GM20431 (cell line): Measurements from ENCODE around the gene SPATA21.

Experiments used
- in situ Hi-C: fragments of 300-500 bp; cut with MseI, MboI; formaldehyde crosslinking; loops from one replicate; pipeline ENCODE4 v1.15.0; 2020; ENCODE audit warnings: low sequenced_read_pairs; ENCODE audit not compliant: unreplicated experiment

Gene SPATA21

DNA sequence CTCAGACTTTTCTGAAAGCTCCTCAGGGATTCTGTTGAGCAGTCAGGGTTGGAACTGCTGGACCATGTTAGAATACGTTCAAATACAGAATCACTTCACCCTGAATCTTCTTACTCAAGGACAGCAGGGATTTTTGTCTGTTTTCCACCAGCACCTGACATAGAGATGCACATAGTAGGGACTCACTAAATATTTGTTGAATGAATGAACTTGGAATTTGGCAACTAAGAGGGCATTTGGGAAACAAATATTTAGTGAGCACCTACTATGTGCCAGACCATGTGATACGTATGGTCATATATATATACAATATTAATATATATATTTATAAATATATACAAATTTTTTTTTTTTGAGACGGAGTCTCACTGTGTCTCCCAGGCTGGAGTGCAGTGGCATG is 80.4 kb downstream of the SPATA21 start:
- in situ Hi-C loops: loop anchor here (25.0 kb wide), 1 partner anchor 270 kb away; no protein-coding TSS in a partner anchor

GRCh38 chr1:16354619-16355018 is 82.6 kb downstream of the SPATA21 start:
- in situ Hi-C loops: loop anchor here (25.0 kb wide), 1 partner anchor 267 kb away; no protein-coding TSS in a partner anchor

GRCh38 chr1:16352842-16353535 is 84.2 kb downstream of the SPATA21 start:
- in situ Hi-C loops: loop anchor here (25.0 kb wide), 1 partner anchor 266 kb away; no protein-coding TSS in a partner anchor

GRCh38 chr1:16351994-16352841 is 85.0 kb downstream of the SPATA21 start, which contains the start of gene FBXO42:
Gene FBXO42, minus strand, starts transcription at chr1:16352480. Its CDS starts 37,062 bp downstream, at chr1:16315418.
- in situ Hi-C loops: loop anchor here (25.0 kb wide), 1 partner anchor 265 kb away; no protein-coding TSS in a partner anchor

GRCh38 chr1:16351456-16351993 is 85.7 kb downstream of the SPATA21 start:
- in situ Hi-C loops: loop anchor here (25.0 kb wide), 1 partner anchor 264 kb away; no protein-coding TSS in a partner anchor

DNA sequence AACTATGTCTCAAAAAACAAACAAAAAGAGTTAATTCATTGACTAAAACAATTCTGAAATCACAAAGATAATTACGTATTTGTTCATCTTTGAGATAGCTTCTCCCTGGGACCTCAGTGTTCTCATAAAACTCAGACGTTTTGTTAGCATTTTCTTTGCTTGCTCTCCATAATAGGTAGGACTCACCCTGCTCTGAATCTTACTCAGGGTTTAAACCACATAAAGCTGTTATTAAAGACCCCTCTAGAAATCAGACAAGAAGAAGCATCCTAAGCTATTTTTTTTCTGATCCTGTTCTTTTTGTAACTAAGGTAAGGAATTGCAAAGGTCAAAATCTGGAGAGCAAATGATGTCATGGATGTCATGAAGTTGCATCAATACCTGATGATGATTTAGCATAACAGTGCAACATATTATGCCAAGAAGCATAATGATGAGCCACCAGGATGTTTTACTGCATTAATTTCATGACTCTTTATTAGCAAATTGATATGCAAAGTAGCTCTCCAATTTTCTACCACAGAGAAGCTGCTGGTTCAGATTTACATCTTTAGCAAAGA is 87.3 kb downstream of the SPATA21 start:
- in situ Hi-C loops: loop anchor here (25.0 kb wide), 1 partner anchor 263 kb away; no protein-coding TSS in a partner anchor
